Measurements from ENCODE around the gene TAS2R38.

Gene TAS2R38

GRCh38 chr7:142006577-142006976 lies 33.0 kb upstream of the TAS2R38 start:
- no peak for DNase-seq (ENCODE audit: low read depth)
- TF ChIP-seq, protein P1, sequence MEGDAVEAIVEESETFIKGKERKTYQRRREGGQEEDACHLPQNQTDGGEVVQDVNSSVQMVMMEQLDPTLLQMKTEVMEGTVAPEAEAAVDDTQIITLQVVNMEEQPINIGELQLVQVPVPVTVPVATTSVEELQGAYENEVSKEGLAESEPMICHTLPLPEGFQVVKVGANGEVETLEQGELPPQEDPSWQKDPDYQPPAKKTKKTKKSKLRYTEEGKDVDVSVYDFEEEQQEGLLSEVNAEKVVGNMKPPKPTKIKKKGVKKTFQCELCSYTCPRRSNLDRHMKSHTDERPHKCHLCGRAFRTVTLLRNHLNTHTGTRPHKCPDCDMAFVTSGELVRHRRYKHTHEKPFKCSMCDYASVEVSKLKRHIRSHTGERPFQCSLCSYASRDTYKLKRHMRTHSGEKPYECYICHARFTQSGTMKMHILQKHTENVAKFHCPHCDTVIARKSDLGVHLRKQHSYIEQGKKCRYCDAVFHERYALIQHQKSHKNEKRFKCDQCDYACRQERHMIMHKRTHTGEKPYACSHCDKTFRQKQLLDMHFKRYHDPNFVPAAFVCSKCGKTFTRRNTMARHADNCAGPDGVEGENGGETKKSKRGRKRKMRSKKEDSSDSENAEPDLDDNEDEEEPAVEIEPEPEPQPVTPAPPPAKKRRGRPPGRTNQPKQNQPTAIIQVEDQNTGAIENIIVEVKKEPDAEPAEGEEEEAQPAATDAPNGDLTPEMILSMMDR (IDR thresholded peaks at IDR 0.05; ENCODE audit: control insufficient read depth, insufficient read depth, low read depth, low read length, missing control alignments) = no peak

GRCh38 chr7:142002179-142002578 lies 28.6 kb upstream of the TAS2R38 start:
- DNase-seq (ENCODE audit: low read depth) = no peak
- no peak overlapping the region for H3K4me3 ChIP-seq (ENCODE audit: control insufficient read depth, low read depth, low read length)
- TF ChIP-seq, protein P1 (IDR thresholded peaks at IDR 0.05; ENCODE audit: control insufficient read depth, insufficient read depth, low read depth, low read length, missing control alignments) = no peak

More at GRCh38 chr7:142006577-142006976, 33.0 kb upstream of the TAS2R38 start:
- H3K4me3 ChIP-seq (ENCODE audit: control insufficient read depth, low read depth, low read length) = no peak overlapping the region

DNA sequence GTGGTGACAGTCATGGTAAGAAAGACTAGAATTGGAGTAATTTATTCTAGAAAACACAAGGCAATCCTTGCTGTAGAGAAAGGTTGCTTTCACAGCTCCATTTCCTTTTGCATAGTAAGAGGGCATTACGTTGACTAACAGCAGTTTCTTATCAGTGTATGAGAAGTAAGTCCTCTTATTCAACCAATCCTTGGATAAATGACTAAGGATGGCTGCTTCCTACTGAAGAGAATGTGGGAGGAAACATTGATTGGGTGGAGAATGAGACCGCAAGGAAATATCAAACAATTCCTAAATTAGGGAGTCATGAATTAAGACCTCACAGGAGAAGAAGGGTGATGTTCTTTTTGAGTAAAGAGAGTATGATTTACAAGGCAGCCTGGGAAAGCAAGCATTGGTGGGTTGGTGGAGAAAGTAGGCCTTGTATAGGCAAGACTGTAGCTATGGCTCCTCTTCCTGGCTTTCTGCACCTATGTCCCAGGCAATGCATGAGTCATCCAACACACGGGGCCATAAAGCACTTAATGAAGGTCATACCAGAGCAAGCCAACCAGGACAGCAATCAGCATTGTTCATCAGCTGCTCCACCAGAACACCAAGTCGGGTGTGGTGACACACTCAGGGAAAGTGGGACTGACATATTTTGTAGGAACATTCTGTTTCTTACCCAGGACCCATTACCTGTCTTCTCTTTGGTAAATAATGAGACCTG lies 27.7 kb upstream of the TAS2R38 start:
- no peak for DNase-seq (ENCODE audit: low read depth)
- TF ChIP-seq, protein P1 (IDR thresholded peaks at IDR 0.05; ENCODE audit: control insufficient read depth, insufficient read depth, low read depth, low read length, missing control alignments) = no peak
- no peak overlapping the region for H3K4me3 ChIP-seq (ENCODE audit: control insufficient read depth, low read depth, low read length)

- TF ChIP-seq, protein P1 (IDR thresholded peaks at IDR 0.05; ENCODE audit: control insufficient read depth, insufficient read depth, low read depth, low read length, missing control alignments) = no peak
- DNase-seq (ENCODE audit: low read depth) = no peak
- H3K4me3 ChIP-seq (ENCODE audit: control insufficient read depth, low read depth, low read length) = no peak overlapping the region
Measured at GRCh38 chr7:142000244-142000643, 26.7 kb upstream of the TAS2R38 start.

DNA sequence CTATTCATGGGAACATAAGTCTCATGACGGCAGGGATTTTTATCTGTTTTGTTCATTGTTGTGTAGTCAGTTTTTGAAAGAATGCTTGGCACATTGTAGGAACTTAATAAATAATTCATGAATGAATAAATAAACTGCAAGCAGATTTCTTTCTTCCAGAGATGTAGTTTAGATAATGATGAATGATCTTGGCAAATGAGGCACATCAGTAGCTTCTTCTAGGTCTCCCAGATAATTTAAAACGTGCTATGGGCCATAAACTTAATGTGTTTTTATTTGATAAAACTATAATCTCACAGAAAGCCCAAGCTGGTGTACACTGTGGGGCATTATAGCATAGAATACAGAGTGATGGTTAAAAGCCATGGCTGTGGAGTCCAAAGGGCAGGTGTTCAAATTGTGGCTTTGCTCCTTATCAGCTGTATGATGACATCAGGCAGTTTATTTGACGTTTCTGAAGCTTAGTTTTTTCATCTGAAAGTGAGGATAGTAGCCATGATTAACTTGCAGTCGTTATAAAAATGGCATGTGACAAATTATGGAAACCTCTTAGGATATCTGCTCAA lies 25.6 kb upstream of the TAS2R38 start:
- TF ChIP-seq, protein P1 (IDR thresholded peaks at IDR 0.05; ENCODE audit: control insufficient read depth, insufficient read depth, low read depth, low read length, missing control alignments) = no peak
- no peak overlapping the region for H3K4me3 ChIP-seq (ENCODE audit: control insufficient read depth, low read depth, low read length)
- no peak for DNase-seq (ENCODE audit: low read depth)

DNA sequence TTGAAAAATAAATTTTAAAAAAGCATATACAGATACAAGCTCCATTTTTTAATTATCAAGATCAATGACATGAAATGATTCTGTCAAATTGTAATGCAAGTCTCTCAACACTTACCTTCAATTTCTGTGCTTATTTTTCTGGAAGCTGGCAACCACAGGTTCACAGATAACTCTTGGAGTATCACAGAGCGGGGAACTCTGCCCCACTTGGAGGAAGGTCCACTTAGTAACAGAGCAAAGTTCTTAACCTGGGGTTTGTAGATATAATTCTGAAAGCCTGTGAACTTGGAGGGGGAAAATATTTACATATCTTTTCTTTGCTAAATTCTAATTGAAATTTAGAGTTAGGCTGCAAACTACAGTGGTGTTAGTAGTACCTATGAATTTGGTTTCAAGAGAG lies 19.8 kb upstream of the TAS2R38 start:
- DNase-seq (ENCODE audit: low read depth) = no peak
- H3K4me3 ChIP-seq (ENCODE audit: control insufficient read depth, low read depth, low read length) = no peak overlapping the region
- TF ChIP-seq, protein P1 (IDR thresholded peaks at IDR 0.05; ENCODE audit: control insufficient read depth, insufficient read depth, low read depth, low read length, missing control alignments) = no peak
